A673 (cell line): Measurements from ENCODE around the gene SH2D3C.

Experiments used
- EZH2 ChIP-seq: fragments of 200-600 bp; sonication (generic); IDR thresholded peaks from 2 replicates; pipeline ENCODE4 v1.6.1; 2017; ENCODE audit warnings: borderline replicate concordance, low read depth, mild to moderate bottlenecking, mixed read lengths, antibody characterized with exemption, low read length; ENCODE audit not compliant: poor library complexity, severe bottlenecking
- TF ChIP-seq, protein P1 (sequence below): fragments of 300-800, 200-600 bp; sonication (generic); conservative IDR thresholded peaks from 2 replicates; pipeline ENCODE4 v1.5.1; 2017; ENCODE audit warnings: low read depth, mild to moderate bottlenecking, antibody characterized with exemption, low read length, moderate library complexity, mixed read lengths

DNA sequence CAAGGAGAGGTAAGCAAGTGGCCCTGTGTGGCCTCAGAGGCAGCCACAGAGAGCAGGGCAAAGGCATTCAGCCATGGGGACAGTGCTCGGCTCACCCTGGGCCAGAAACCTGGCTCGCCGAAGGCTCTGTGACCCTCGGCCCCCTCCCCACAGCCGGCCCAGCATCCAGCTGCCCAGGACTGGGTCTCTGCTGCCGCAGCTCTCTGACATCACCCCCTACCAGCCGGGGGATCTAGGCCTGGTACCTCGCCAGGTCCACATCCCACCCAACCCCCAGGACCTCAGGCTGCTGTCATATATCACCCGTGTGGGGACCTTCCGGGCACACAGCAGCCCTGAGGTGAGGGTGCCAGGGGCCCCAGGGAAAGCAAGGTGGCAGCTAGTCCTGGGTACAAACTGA is 65.6 kb downstream of the SH2D3C start:
- TF ChIP-seq, protein P1, sequence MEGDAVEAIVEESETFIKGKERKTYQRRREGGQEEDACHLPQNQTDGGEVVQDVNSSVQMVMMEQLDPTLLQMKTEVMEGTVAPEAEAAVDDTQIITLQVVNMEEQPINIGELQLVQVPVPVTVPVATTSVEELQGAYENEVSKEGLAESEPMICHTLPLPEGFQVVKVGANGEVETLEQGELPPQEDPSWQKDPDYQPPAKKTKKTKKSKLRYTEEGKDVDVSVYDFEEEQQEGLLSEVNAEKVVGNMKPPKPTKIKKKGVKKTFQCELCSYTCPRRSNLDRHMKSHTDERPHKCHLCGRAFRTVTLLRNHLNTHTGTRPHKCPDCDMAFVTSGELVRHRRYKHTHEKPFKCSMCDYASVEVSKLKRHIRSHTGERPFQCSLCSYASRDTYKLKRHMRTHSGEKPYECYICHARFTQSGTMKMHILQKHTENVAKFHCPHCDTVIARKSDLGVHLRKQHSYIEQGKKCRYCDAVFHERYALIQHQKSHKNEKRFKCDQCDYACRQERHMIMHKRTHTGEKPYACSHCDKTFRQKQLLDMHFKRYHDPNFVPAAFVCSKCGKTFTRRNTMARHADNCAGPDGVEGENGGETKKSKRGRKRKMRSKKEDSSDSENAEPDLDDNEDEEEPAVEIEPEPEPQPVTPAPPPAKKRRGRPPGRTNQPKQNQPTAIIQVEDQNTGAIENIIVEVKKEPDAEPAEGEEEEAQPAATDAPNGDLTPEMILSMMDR, result no peak
- no peak for TF ChIP-seq EZH2
